Neuron (in vitro differentiated cells): ENCODE measurements around the gene POLL.

Experiments
- H2AFZ ChIP-seq: one replicate; pipeline ENCODE4 v1.6.1; 2013; ENCODE audit warnings: low read depth, mild to moderate bottlenecking, inconsistent platforms, low read length, moderate library complexity
- H3K27me3 ChIP-seq: one replicate; pipeline ENCODE4 v1.6.1; 2013; ENCODE audit warnings: low read length; ENCODE audit not compliant: insufficient read depth
- H3K36me3 ChIP-seq: one replicate; pipeline ENCODE4 v1.6.1; 2013; ENCODE audit warnings: low read length; ENCODE audit not compliant: insufficient read depth
- H3K4me1 ChIP-seq: one replicate; pipeline ENCODE4 v1.6.1; 2013; ENCODE audit warnings: low read length; ENCODE audit not compliant: insufficient read depth
- H3K4me3 ChIP-seq: 2 replicates; pipeline ENCODE4 v1.5.1; 2013; ENCODE audit warnings: mild to moderate bottlenecking, low read length, moderate library complexity
- H3K9me3 ChIP-seq: one replicate; pipeline ENCODE4 v1.6.1; 2013; ENCODE audit warnings: low read length

POLL gene

GRCh38 chr10:101617102-101617823 lies 29.2 kb upstream of the POLL start:
- no peak overlapping the region for H2AFZ ChIP-seq
- H3K27me3 ChIP-seq: peaks cover 43% of the 10 kb centered on the region
- no peak overlapping the region for H3K4me3 ChIP-seq
- H3K4me1 ChIP-seq: peaks cover 42% of the 10 kb centered on the region
- peaks cover 3% of the 10 kb centered on the region for H3K9me3 ChIP-seq
- no peaks in the 10 kb centered on the region for H3K36me3 ChIP-seq

- Histone ChIP-seq H3K4me1 (peaks cover 48% of the 10 kb centered on the region), H3K27me3 (peaks cover 40% of the 10 kb centered on the region), H3K9me3 (peaks cover 3% of the 10 kb centered on the region), H2AFZ (no peak overlapping the region), H3K36me3 (no peaks in the 10 kb centered on the region), H3K4me3 (no peak overlapping the region)
Observed at GRCh38 chr10:101616415-101617101, 28.5 kb upstream of the POLL start.

GRCh38 chr10:101615525-101616116 lies 27.6 kb upstream of the POLL start:
- H3K4me3 ChIP-seq: no peak overlapping the region
- peaks cover 1% of the 10 kb centered on the region for H3K9me3 ChIP-seq
- no peak overlapping the region for H2AFZ ChIP-seq
- H3K4me1 ChIP-seq: peaks cover 48% of the 10 kb centered on the region
- no peaks in the 10 kb centered on the region for H3K36me3 ChIP-seq
- H3K27me3 ChIP-seq: peaks cover 31% of the 10 kb centered on the region

GRCh38 chr10:101614663-101615524 lies 26.8 kb upstream of the POLL start:
- peaks cover 24% of the 10 kb centered on the region for H3K27me3 ChIP-seq

GRCh38 chr10:101613646-101614045 lies 25.6 kb upstream of the POLL start:
- Histone ChIP-seq H3K4me3 (no peak overlapping the region), H3K36me3 (peaks cover 7% of the 10 kb centered on the region), H3K9me3 (peaks cover 3% of the 10 kb centered on the region), H2AFZ (no peak overlapping the region), H3K27me3 (peaks cover 17% of the 10 kb centered on the region), H3K4me1 (peaks cover 54% of the 10 kb centered on the region)

More at GRCh38 chr10:101614663-101615524, 26.8 kb upstream of the POLL start:
- Histone ChIP-seq H3K9me3 (peaks cover 4% of the 10 kb centered on the region), H2AFZ (no peak overlapping the region), H3K36me3 (no peaks in the 10 kb centered on the region), H3K4me3 (no peak overlapping the region), H3K4me1 (peaks cover 48% of the 10 kb centered on the region)

GRCh38 chr10:101612872-101613271 lies 24.8 kb upstream of the POLL start:
- H3K4me3 ChIP-seq: no peak overlapping the region
- peaks cover 13% of the 10 kb centered on the region for H3K27me3 ChIP-seq
- peaks cover 9% of the 10 kb centered on the region for H3K36me3 ChIP-seq
- peaks cover 3% of the 10 kb centered on the region for H3K9me3 ChIP-seq
- H2AFZ ChIP-seq: no peak overlapping the region
- H3K4me1 ChIP-seq: peaks cover 54% of the 10 kb centered on the region

- Histone ChIP-seq H2AFZ (no peak overlapping the region), H3K4me1 (peaks cover 55% of the 10 kb centered on the region)
Observed at GRCh38 chr10:101612086-101612485, 24.0 kb upstream of the POLL start.

GRCh38 chr10:101611096-101611905 lies 23.2 kb upstream of the POLL start:
- Histone ChIP-seq H3K4me3 (no peak overlapping the region), H3K4me1 (peaks cover 59% of the 10 kb centered on the region), H3K27me3 (no peaks in the 10 kb centered on the region), H3K9me3 (peaks cover 3% of the 10 kb centered on the region), H3K36me3 (peaks cover 9% of the 10 kb centered on the region), H2AFZ (no peak overlapping the region)

More at GRCh38 chr10:101612086-101612485, 24.0 kb upstream of the POLL start:
- peaks cover 9% of the 10 kb centered on the region for H3K36me3 ChIP-seq
- no peak overlapping the region for H3K4me3 ChIP-seq
- peaks cover 3% of the 10 kb centered on the region for H3K9me3 ChIP-seq
- H3K27me3 ChIP-seq: peaks cover 8% of the 10 kb centered on the region

- H2AFZ ChIP-seq: no peak overlapping the region
- no peak overlapping the region for H3K4me3 ChIP-seq
- H3K4me1 ChIP-seq: peaks cover 41% of the 10 kb centered on the region
- peaks cover 3% of the 10 kb centered on the region for H3K9me3 ChIP-seq
- peaks cover 9% of the 10 kb centered on the region for H3K36me3 ChIP-seq
- H3K27me3 ChIP-seq: no peaks in the 10 kb centered on the region
Observed at GRCh38 chr10:101609481-101609880, 21.4 kb upstream of the POLL start.

- H2AFZ ChIP-seq: no peak overlapping the region
- no peaks in the 10 kb centered on the region for H3K27me3 ChIP-seq
- H3K4me1 ChIP-seq: peaks cover 18% of the 10 kb centered on the region
- H3K4me3 ChIP-seq: no peak overlapping the region
- peaks cover 3% of the 10 kb centered on the region for H3K9me3 ChIP-seq
- H3K36me3 ChIP-seq: peaks cover 9% of the 10 kb centered on the region
Observed at GRCh38 chr10:101607124-101607523, 19.1 kb upstream of the POLL start.

GRCh38 chr10:101602761-101603398 lies 14.8 kb upstream of the POLL start:
- H3K4me1 ChIP-seq: peaks cover 7% of the 10 kb centered on the region
- no peaks in the 10 kb centered on the region for H3K27me3 ChIP-seq
- H2AFZ ChIP-seq: no peak overlapping the region
- H3K9me3 ChIP-seq: no peaks in the 10 kb centered on the region
- H3K4me3 ChIP-seq: no peak overlapping the region
- H3K36me3 ChIP-seq: no peaks in the 10 kb centered on the region

GRCh38 chr10:101601541-101601940 lies 13.5 kb upstream of the POLL start:
- H3K9me3 ChIP-seq: no peaks in the 10 kb centered on the region
- H3K4me1 ChIP-seq: no peaks in the 10 kb centered on the region
- H3K4me3 ChIP-seq: no peak overlapping the region
- H3K36me3 ChIP-seq: peaks cover 6% of the 10 kb centered on the region
- H3K27me3 ChIP-seq: no peaks in the 10 kb centered on the region
- no peak overlapping the region for H2AFZ ChIP-seq
